SK-N-SH treated with all-trans-retinoic acid at 6 μM for 48 hours (cell line): ENCODE measurements around the gene FIGN.
A peak's percentile ranks its signal among the peaks of the same experiment; 100 is the strongest.

Source experiments
- ARNTL ChIP-seq: fragments of 450-650 bp; formaldehyde crosslinking; IDR thresholded peaks from 2 replicates; pipeline ENCODE4 v1.5.0; 2020; ENCODE audit warnings: low read depth, mild to moderate bottlenecking, moderate library complexity, borderline replicate concordance
- CREB5 ChIP-seq: fragments of 250-450 bp; sonication (Bioruptor Pico); IDR thresholded peaks from 2 replicates; pipeline ENCODE4 v1.5.1; 2020; ENCODE audit warnings: low read depth, mild to moderate bottlenecking, moderate library complexity
- CSRNP3 ChIP-seq: fragments of 250-450 bp; sonication (Bioruptor Pico); IDR thresholded peaks from 2 replicates; pipeline ENCODE4 v1.5.1; 2021; ENCODE audit warnings: mild to moderate bottlenecking, moderate library complexity
- ISL1 ChIP-seq: fragments of 250-450 bp; sonication (Bioruptor Pico); IDR thresholded peaks from 2 replicates; pipeline ENCODE4 v2.1.2; 2022; ENCODE audit warnings: mild to moderate bottlenecking, moderate library complexity
- PATZ1 ChIP-seq: fragments of 250-450 bp; sonication (Bioruptor Pico); IDR thresholded peaks from 2 replicates; pipeline ENCODE4 v1.8.0; 2020; ENCODE audit warnings: mild to moderate bottlenecking, moderate library complexity, borderline replicate concordance
- RARB ChIP-seq: fragments of 250-450 bp; sonication (Bioruptor Pico); IDR thresholded peaks from 2 replicates; pipeline ENCODE4 v1.8.0; 2021; ENCODE audit warnings: mild to moderate bottlenecking, moderate library complexity
- SNAI2 ChIP-seq: fragments of 250-450 bp; sonication (Bioruptor Pico); IDR thresholded peaks from 2 replicates; pipeline ENCODE4 v1.5.0; 2020; ENCODE audit warnings: mild to moderate bottlenecking, moderate library complexity
- ZC3H10 ChIP-seq: fragments of 250-450 bp; sonication (Bioruptor Pico); IDR thresholded peaks from 2 replicates; pipeline ENCODE4 v1.5.1; 2021; ENCODE audit warnings: mild to moderate bottlenecking, moderate library complexity
- ZFP30 ChIP-seq: fragments of 450-650 bp; formaldehyde crosslinking; IDR thresholded peaks from 2 replicates; pipeline ENCODE4 v1.5.0; 2022; ENCODE audit warnings: mild to moderate bottlenecking, moderate library complexity

DNA sequence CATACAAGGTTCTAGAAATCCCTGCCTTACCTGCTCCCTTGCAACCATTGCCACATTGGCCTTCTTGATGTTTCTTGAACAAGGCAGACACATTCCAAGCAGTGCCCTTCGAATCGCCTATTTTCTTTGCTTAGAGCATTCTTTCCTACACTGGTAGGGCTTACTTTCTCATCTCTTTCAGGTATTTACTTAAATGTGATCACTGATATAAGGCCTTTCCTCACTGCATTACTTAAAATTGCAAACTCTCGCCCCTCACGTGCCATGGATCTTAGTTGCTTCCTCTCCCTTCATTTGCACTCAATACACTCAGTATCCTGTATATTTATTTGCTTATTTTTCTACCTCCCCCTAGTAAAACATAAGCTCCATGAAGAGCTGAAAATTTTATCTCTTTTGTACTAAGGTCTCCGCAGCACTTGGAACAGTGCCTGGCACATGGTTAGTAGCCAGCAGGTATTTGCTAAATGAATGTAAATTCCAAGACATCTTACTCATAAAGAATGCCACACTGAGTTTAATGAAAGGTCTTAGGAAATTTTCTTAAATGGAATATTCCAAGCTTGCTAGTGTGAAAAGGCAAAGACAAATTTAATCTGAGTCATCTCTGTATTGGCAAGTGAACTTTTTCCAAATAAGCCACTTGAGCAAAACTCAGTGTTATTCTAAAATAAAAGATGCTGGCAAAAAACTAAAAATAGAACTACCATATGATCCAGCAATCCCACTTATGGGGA lies 42.4 kb upstream of the FIGN start:
- no peak for TF ChIP-seq ZFP30 (CRISPR knock-in tag)
- no peak for TF ChIP-seq PATZ1 (CRISPR knock-in tag)
- no peak for TF ChIP-seq ARNTL
- no peak for TF ChIP-seq ZC3H10
- no peak for TF ChIP-seq CREB5 (CRISPR knock-in tag)
- no peak for TF ChIP-seq SNAI2 (CRISPR knock-in tag)
- peak; percentile 62; the same call in 1 of the 2 replicates for TF ChIP-seq ISL1 (CRISPR knock-in tag)
- no peak for TF ChIP-seq RARB
- TF ChIP-seq CSRNP3 (CRISPR knock-in tag): no peak
